WTC11 (cell line): ENCODE results near the gene PPP1R2. TPM values are rescaled to one million over a fixed set of nuclear protein-coding genes. Genes with fewer than 3 reads are reported as not detected.

Experiments
- ATAC-seq: fragments of 200-7000 bp; cut with Tn5 transposase; 2 replicates; pipeline ENCODE4 v1.10.0; 2021; ENCODE audit warnings: mild to moderate bottlenecking, moderate library complexity
- CTCF ChIA-PET: fragments of 300-600 bp; sonication (Branson Sonifier 250); formaldehyde crosslinking; loops from one replicate; lab custom pipeline; 2021; ENCODE audit warnings: antibody characterized with exemption; lab: Charles Lee
- POLR2A ChIA-PET: fragments of 350-600 bp; sonication (Branson Sonifier 250); formaldehyde crosslinking; loops from one replicate; lab custom pipeline; 2021; ENCODE audit warnings: antibody characterized with exemption; lab: Charles Lee
- DNase-seq: peaks from one replicate; pipeline ENCODE4 v3.0.0; 2021; ENCODE audit warnings: low spot score
- H3K27ac Mint-ChIP-seq: 2 replicates; pipeline ENCODE4 v1.8.0; 2021; ENCODE audit warnings: mixed read lengths
- H3K27me3 Mint-ChIP-seq: 2 replicates; pipeline ENCODE4 v1.8.0; 2021; ENCODE audit warnings: low read depth, mild to moderate bottlenecking, moderate library complexity, mixed read lengths
- H3K36me3 Mint-ChIP-seq: 2 replicates; pipeline ENCODE4 v1.8.0; 2021; ENCODE audit warnings: mixed read lengths
- H3K4me1 Mint-ChIP-seq: 2 replicates; pipeline ENCODE4 v1.8.0; 2022; ENCODE audit warnings: mixed read lengths
- H3K4me3 Mint-ChIP-seq: 2 replicates; pipeline ENCODE4 v1.8.0; 2021; ENCODE audit warnings: mild to moderate bottlenecking, moderate library complexity, mixed read lengths
- H3K9me3 Mint-ChIP-seq: 2 replicates; pipeline ENCODE4 v1.8.0; 2021; ENCODE audit warnings: mixed read lengths
- AR ChIP-seq: fragments of 250-450 bp; sonication (Bioruptor Pico); IDR thresholded peaks from 2 replicates; pipeline ENCODE4 v1.9.0; 2021; ENCODE audit warnings: mild to moderate bottlenecking
- ATF3 ChIP-seq: sonication (generic); formaldehyde crosslinking; conservative IDR thresholded peaks from 2 replicates; pipeline ENCODE4 v1.8.1; 2022; ENCODE audit warnings: mild to moderate bottlenecking, missing genetic modification reagents
- CBFB ChIP-seq: sonication (generic); formaldehyde crosslinking; IDR thresholded peaks from 2 replicates; pipeline ENCODE4 v1.8.1; 2022; ENCODE audit warnings: mild to moderate bottlenecking, low read depth, missing genetic modification reagents
- CREM ChIP-seq: sonication (generic); formaldehyde crosslinking; IDR thresholded peaks from 2 replicates; pipeline ENCODE4 v1.8.1; 2022; ENCODE audit warnings: mild to moderate bottlenecking, missing genetic modification reagents, moderate library complexity
- CTCF ChIP-seq: fragments of 200-600 bp; IDR thresholded peaks from 2 replicates; pipeline ENCODE4 v1.8.0; 2022; ENCODE audit warnings: antibody characterized with exemption
- ERG ChIP-seq: fragments of 250-450 bp; sonication (Bioruptor Pico); IDR thresholded peaks from 2 replicates; pipeline ENCODE4 v1.8.0; 2021; ENCODE audit warnings: mild to moderate bottlenecking
- NFE2L1 ChIP-seq: sonication (generic); formaldehyde crosslinking; IDR thresholded peaks from 2 replicates; pipeline ENCODE4 v1.8.1; 2023; ENCODE audit warnings: missing genetic modification reagents
- NR3C1 ChIP-seq: sonication (generic); formaldehyde crosslinking; conservative IDR thresholded peaks from 2 replicates; pipeline ENCODE4 v1.8.1; 2023; ENCODE audit warnings: low read depth, mild to moderate bottlenecking, missing genetic modification reagents
- PRRX2 ChIP-seq: fragments of 250-450 bp; sonication (Bioruptor Pico); IDR thresholded peaks from 2 replicates; pipeline ENCODE4 v1.8.0; 2021; ENCODE audit warnings: mild to moderate bottlenecking
- SOX15 ChIP-seq: fragments of 250-450 bp; sonication (Bioruptor Pico); IDR thresholded peaks from 2 replicates; pipeline ENCODE4 v1.9.0; 2021; ENCODE audit warnings: mild to moderate bottlenecking
- SP1 ChIP-seq: sonication (generic); formaldehyde crosslinking; conservative IDR thresholded peaks from 2 replicates; pipeline ENCODE4 v1.8.1; 2022; ENCODE audit warnings: missing genetic modification reagents
- TP53 ChIP-seq: sonication (generic); formaldehyde crosslinking; IDR thresholded peaks from 2 replicates; pipeline ENCODE4 v1.8.1; 2023; ENCODE audit warnings: mild to moderate bottlenecking, missing genetic modification reagents
- ZBTB21 ChIP-seq: sonication (generic); formaldehyde crosslinking; IDR thresholded peaks from 2 replicates; pipeline ENCODE4 v1.8.1; 2023; ENCODE audit warnings: mild to moderate bottlenecking, missing genetic modification reagents, borderline replicate concordance
- ZMAT4 ChIP-seq: fragments of 250-450 bp; sonication (Bioruptor Pico); IDR thresholded peaks from 2 replicates; pipeline ENCODE4 v1.9.0; 2021; ENCODE audit warnings: mild to moderate bottlenecking
- ZNF232 ChIP-seq: sonication (generic); formaldehyde crosslinking; IDR thresholded peaks from 2 replicates; pipeline ENCODE4 v1.8.0; 2022; ENCODE audit warnings: mild to moderate bottlenecking, missing genetic modification reagents
- ZNF281 ChIP-seq: sonication (generic); formaldehyde crosslinking; IDR thresholded peaks from 2 replicates; pipeline ENCODE4 v1.8.0; 2023; ENCODE audit warnings: mild to moderate bottlenecking, missing genetic modification reagents
- ZNF317 ChIP-seq: sonication (generic); formaldehyde crosslinking; IDR thresholded peaks from 2 replicates; pipeline ENCODE4 v1.8.1; 2023; ENCODE audit warnings: low read depth, mild to moderate bottlenecking, moderate library complexity, missing genetic modification reagents, borderline replicate concordance
- ZNF396 ChIP-seq: fragments of 250-450 bp; sonication (Bioruptor Pico); IDR thresholded peaks from 2 replicates; pipeline ENCODE4 v1.8.0; 2021; ENCODE audit warnings: mild to moderate bottlenecking, moderate library complexity, borderline replicate concordance
- ZNF671 ChIP-seq: fragments of 250-450 bp; sonication (Bioruptor Pico); IDR thresholded peaks from 2 replicates; pipeline ENCODE4 v1.8.0; 2021; ENCODE audit warnings: mild to moderate bottlenecking
- total RNA-seq: library from RNA; stranded (reverse); gene quantifications from 3 replicates; pipeline ENCODE4 v1.2.3, GENCODE V29; 2021

PPP1R2 gene
- total RNA-seq, 1 experiment from 2014 or later = 28.1 TPM

GRCh38 chr3:195524171-195524896, 18.8 kb downstream of the PPP1R2 start (continued):
- TF ChIP-seq SP1 (CRISPR knock-in tag) (no peak), ZNF317 (CRISPR knock-in tag) (no peak), PRRX2 (CRISPR knock-in tag) (no peak), ZBTB21 (CRISPR knock-in tag) (no peak), NFE2L1 (CRISPR knock-in tag) (no peak), ATF3 (CRISPR knock-in tag) (no peak), ZNF281 (CRISPR knock-in tag) (no peak)
- TF ChIP-seq, all 79 proteins: peak for 0

- POLR2A ChIA-PET = no interaction called here
- TF ChIP-seq ZNF396 = no peak
- no peak for TF ChIP-seq TP53 (CRISPR knock-in tag)
- TF ChIP-seq CBFB = no peak
- no peak for TF ChIP-seq ZNF232 (CRISPR knock-in tag)
- no peak for TF ChIP-seq NR3C1 (CRISPR knock-in tag)
- TF ChIP-seq CTCF = peak; percentile 82
- no peak for TF ChIP-seq CREM (CRISPR knock-in tag)
- TF ChIP-seq ZMAT4 (CRISPR knock-in tag) = no peak
- no peak overlapping the region for H3K27ac Mint-ChIP-seq
- no peaks in the 10 kb centered on the region for H3K9me3 Mint-ChIP-seq
- CTCF ChIA-PET = interaction anchor here (5.0 kb wide), 1 partner anchor 252 kb away, joined by 49 read pairs; the partner anchor contains the start of gene XXYLT1
- DNase-seq (no peak), ATAC-seq (no peak)
- H3K27me3 Mint-ChIP-seq = no peaks in the 10 kb centered on the region
- no peak overlapping the region for H3K4me3 Mint-ChIP-seq
- H3K4me1 Mint-ChIP-seq = no peaks in the 10 kb centered on the region
- peaks cover 12% of the 10 kb centered on the region for H3K36me3 Mint-ChIP-seq
Measured at GRCh38 chr3:195522254-195523023, 20.7 kb downstream of the PPP1R2 start.

- H3K9me3 Mint-ChIP-seq = no peaks in the 10 kb centered on the region
- no peak overlapping the region for H3K4me3 Mint-ChIP-seq
- peaks cover 15% of the 10 kb centered on the region for H3K36me3 Mint-ChIP-seq
- POLR2A ChIA-PET = no interaction called here
- CTCF ChIA-PET = no interaction called here
- DNase-seq (no peak), ATAC-seq (no peak)
- no peaks in the 10 kb centered on the region for H3K4me1 Mint-ChIP-seq
- H3K27me3 Mint-ChIP-seq = no peaks in the 10 kb centered on the region
- no peak overlapping the region for H3K27ac Mint-ChIP-seq
- no peak for TF ChIP-seq AR
- no peak for TF ChIP-seq NR3C1 (CRISPR knock-in tag)
- no peak for TF ChIP-seq ERG (CRISPR knock-in tag)
- TF ChIP-seq CTCF = no peak
- TF ChIP-seq ZNF671 = no peak
- TF ChIP-seq NFE2L1 (CRISPR knock-in tag) = no peak
- TF ChIP-seq CBFB = no peak
- TF ChIP-seq SOX15 = no peak
Measured at GRCh38 chr3:195517030-195517429, 26.1 kb downstream of the PPP1R2 start.
